Subcutaneous abdominal adipose tissue (tissue), 5 donors: ENCODE data around the gene AP1S1.

ENCODE experiments used
- H3K27ac ChIP-seq: one replicate; pipeline ENCODE4 v1.7.0; 2013; ENCODE audit warnings: low read depth, mild to moderate bottlenecking, inconsistent platforms, low read length, moderate library complexity
- H3K27me3 ChIP-seq, 5 donors: one replicate each; pipeline ENCODE4 v1.7.0; 2013; ENCODE audit warnings: low read length in 5 of 5, inconsistent platforms in 1 of 5; ENCODE audit not compliant: control insufficient read depth in 5 of 5, insufficient read depth in 4 of 5
- H3K36me3 ChIP-seq, 5 donors: one replicate each; pipeline ENCODE4 v1.7.0; 2013; ENCODE audit warnings: low read length in 5 of 5; ENCODE audit not compliant: control insufficient read depth in 5 of 5, insufficient read depth in 5 of 5
- H3K4me1 ChIP-seq, 5 donors: one replicate each; pipeline ENCODE4 v1.7.0; 2013; ENCODE audit warnings: low read length in 5 of 5, mild to moderate bottlenecking in 3 of 5, moderate library complexity in 1 of 5; ENCODE audit not compliant: control insufficient read depth in 5 of 5, insufficient read depth in 5 of 5
- H3K4me3 ChIP-seq, 5 donors: one replicate each; pipeline ENCODE4 v1.7.0; 2013; ENCODE audit warnings: low read length in 5 of 5, low read depth in 1 of 5
- H3K9ac ChIP-seq, 5 donors: one replicate each; pipeline ENCODE4 v1.7.0; 2013; ENCODE audit warnings: low read length in 5 of 5, mild to moderate bottlenecking in 4 of 5, moderate library complexity in 3 of 5
- H3K9me3 ChIP-seq, 5 donors: one replicate each; pipeline ENCODE4 v1.7.0; 2013; ENCODE audit warnings: low read length in 5 of 5; ENCODE audit not compliant: control insufficient read depth in 5 of 5
- donor health status: healthy.
- donor health status: healthy.
- donor health status: healthy.
- donor health status: healthy.
- donor health status: healthy.

Gene AP1S1

GRCh38 chr7:101169110-101169837 lies 15.0 kb downstream of the AP1S1 start:
- H3K27me3 ChIP-seq = peaks cover 80 to 88% (median 85%) of the 10 kb centered on the region in 5 donors
- no peaks in the 10 kb centered on the region for H3K36me3 ChIP-seq
- peaks cover 0 to 45% (median 36%) of the 10 kb centered on the region in 5 donors for H3K4me1 ChIP-seq
- no peak overlapping the region for H3K9ac ChIP-seq
- H3K27ac ChIP-seq = no peak overlapping the region
- no peak overlapping the region for H3K4me3 ChIP-seq
- no peaks in the 10 kb centered on the region for H3K9me3 ChIP-seq

GRCh38 chr7:101169838-101170551 lies 15.7 kb downstream of the AP1S1 start:
- no peak overlapping the region for H3K27ac ChIP-seq
- no peaks in the 10 kb centered on the region for H3K9me3 ChIP-seq
- H3K4me1 ChIP-seq = peaks cover 0 to 40% (median 28%) of the 10 kb centered on the region in 5 donors
- H3K9ac ChIP-seq = no peak overlapping the region
- peaks cover 76 to 87% (median 82%) of the 10 kb centered on the region in 5 donors for H3K27me3 ChIP-seq
- H3K36me3 ChIP-seq = no peaks in the 10 kb centered on the region
- no peak overlapping the region for H3K4me3 ChIP-seq

GRCh38 chr7:101170617-101171441 lies 16.6 kb downstream of the AP1S1 start:
- H3K27me3 ChIP-seq = peaks cover 76 to 92% (median 85%) of the 10 kb centered on the region in 5 donors
- H3K4me1 ChIP-seq = peaks cover 0 to 32% (median 22%) of the 10 kb centered on the region in 5 donors
- H3K9me3 ChIP-seq = no peaks in the 10 kb centered on the region

GRCh38 chr7:101171442-101171837 lies 17.2 kb downstream of the AP1S1 start:
- peaks cover 0 to 31% (median 19%) of the 10 kb centered on the region in 5 donors for H3K4me1 ChIP-seq
- peaks cover 75 to 92% (median 85%) of the 10 kb centered on the region in 5 donors for H3K27me3 ChIP-seq
- no peak overlapping the region for H3K4me3 ChIP-seq
- no peaks in the 10 kb centered on the region for H3K36me3 ChIP-seq
- no peak overlapping the region for H3K27ac ChIP-seq
- H3K9me3 ChIP-seq = no peaks in the 10 kb centered on the region
- H3K9ac ChIP-seq = no peak overlapping the region

More at GRCh38 chr7:101170617-101171441, 16.6 kb downstream of the AP1S1 start:
- Histone ChIP-seq H3K36me3 (no peaks in the 10 kb centered on the region), H3K9ac (no peak overlapping the region), H3K4me3 (no peak overlapping the region), H3K27ac (no peak overlapping the region)

- Histone ChIP-seq H3K9ac (no peak overlapping the region), H3K4me3 (no peak overlapping the region), H3K27me3 (peaks cover 75 to 95% (median 87%) of the 10 kb centered on the region in 5 donors), H3K36me3 (no peaks in the 10 kb centered on the region), H3K9me3 (no peaks in the 10 kb centered on the region), H3K27ac (no peak overlapping the region), H3K4me1 (peaks cover 0 to 31% (median 19%) of the 10 kb centered on the region in 5 donors)
Measured at GRCh38 chr7:101172005-101172853, 18.0 kb downstream of the AP1S1 start.

- no peak overlapping the region for H3K9ac ChIP-seq
- H3K4me3 ChIP-seq = peak overlapping the region in 2 of 5 donors; percentile 22 to 50
- H3K27ac ChIP-seq = no peak overlapping the region
- no peaks in the 10 kb centered on the region for H3K9me3 ChIP-seq
- peaks cover 79 to 94% (median 87%) of the 10 kb centered on the region in 5 donors for H3K27me3 ChIP-seq
- peaks cover 0 to 31% (median 19%) of the 10 kb centered on the region in 5 donors for H3K4me1 ChIP-seq
- no peaks in the 10 kb centered on the region for H3K36me3 ChIP-seq
Measured at GRCh38 chr7:101172854-101173751, 18.8 kb downstream of the AP1S1 start.

- no peak overlapping the region for H3K4me3 ChIP-seq
- peaks cover 77 to 91% (median 83%) of the 10 kb centered on the region in 5 donors for H3K27me3 ChIP-seq
Measured at GRCh38 chr7:101173752-101174244, 19.5 kb downstream of the AP1S1 start.

GRCh38 chr7:101174322-101174854 lies 20.1 kb downstream of the AP1S1 start:
- Histone ChIP-seq H3K27ac (no peak overlapping the region), H3K4me3 (no peak overlapping the region), H3K9ac (no peak overlapping the region), H3K4me1 (peaks cover 0 to 35% (median 19%) of the 10 kb centered on the region in 5 donors), H3K9me3 (no peaks in the 10 kb centered on the region), H3K36me3 (no peaks in the 10 kb centered on the region), H3K27me3 (peaks cover 75 to 88% (median 81%) of the 10 kb centered on the region in 5 donors)

More at GRCh38 chr7:101173752-101174244, 19.5 kb downstream of the AP1S1 start:
- peaks cover 0 to 31% (median 19%) of the 10 kb centered on the region in 5 donors for H3K4me1 ChIP-seq
- no peaks in the 10 kb centered on the region for H3K9me3 ChIP-seq
- H3K36me3 ChIP-seq = no peaks in the 10 kb centered on the region
- H3K27ac ChIP-seq = no peak overlapping the region
- H3K9ac ChIP-seq = no peak overlapping the region
